Measurements from ENCODE around the gene NGEF. TPM values are rescaled to one million over a fixed set of nuclear protein-coding genes. Genes with fewer than 3 reads are reported as not detected.

The NGEF gene
- total RNA-seq, 1 experiment from 2014 or later, result 1.9 TPM

DNA sequence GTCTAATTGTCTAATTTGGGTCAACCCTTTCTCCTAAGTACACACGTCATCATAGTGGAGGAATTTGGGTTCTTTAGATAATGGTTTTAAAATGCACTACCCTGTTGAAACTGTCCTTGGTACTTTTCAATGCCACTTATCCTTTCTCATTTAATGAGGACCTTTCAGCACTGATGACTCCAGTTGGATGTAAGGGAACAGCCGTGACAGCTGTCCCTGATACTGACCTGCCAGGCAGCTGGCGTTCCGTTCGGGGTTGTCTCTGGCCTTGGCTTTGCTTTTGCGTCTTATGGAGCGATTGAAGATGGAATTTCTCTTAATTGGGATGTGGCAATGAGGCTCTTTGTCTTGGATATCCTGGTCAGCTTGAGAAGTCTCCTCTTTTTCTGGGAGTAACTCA lies 38.7 kb downstream of the NGEF start:
- Histone ChIP-seq H3K9ac (ENCODE audit: extremely low read depth, insufficient read length, low read length) (no peak overlapping the region), H3T11ph (ENCODE audit: low read length) (no peak overlapping the region), H4K20me1 (ENCODE audit: control insufficient read depth, insufficient read depth, insufficient read length) (no peaks in the 10 kb centered on the region), H4K91ac (ENCODE audit: insufficient read length, low read depth, low read length) (no peak overlapping the region), H3K9me3 (ENCODE audit: control insufficient read depth, low read depth, low read length) (no peaks in the 10 kb centered on the region), H2BK20ac (ENCODE audit: low read depth, low read length, poor library complexity, severe bottlenecking) (no peak overlapping the region), H3K79me2 (ENCODE audit: insufficient read depth, low read length) (no peaks in the 10 kb centered on the region), H3K23ac (ENCODE audit: insufficient read length, low read depth, low read length) (no peak overlapping the region), H2BK120ac (ENCODE audit: low read depth, low read length, poor library complexity, severe bottlenecking) (no peak overlapping the region), H4K5ac (ENCODE audit: insufficient read length, low read depth, low read length) (no peak overlapping the region), H3K79me1 (ENCODE audit: insufficient read depth, low read depth, low read length, poor library complexity, severe bottlenecking) (no peaks in the 10 kb centered on the region), H2AK5ac (ENCODE audit: insufficient read length, low read length) (no peak overlapping the region), H3K4ac (ENCODE audit: low read depth, low read length) (no peak overlapping the region), H3K14ac (ENCODE audit: insufficient read depth, low read length) (no peak overlapping the region), H4K8ac (replicated peaks; ENCODE audit: insufficient read length, low read depth, low read length) (no peak overlapping the region), H2BK12ac (ENCODE audit: insufficient read length, low read depth, low read length) (no peak overlapping the region), H2BK5ac (ENCODE audit: insufficient read length, low read length) (no peak overlapping the region), H3K23me2 (ENCODE audit: insufficient read length, low read depth, low read length, poor library complexity, severe bottlenecking) (no peaks in the 10 kb centered on the region), H2AFZ (ENCODE audit: low read length) (no peak overlapping the region), H3K4me1 (ENCODE audit: insufficient read depth, low read length) (no peaks in the 10 kb centered on the region), H3K18ac (ENCODE audit: insufficient read length, low read depth, low read length) (no peak overlapping the region), H2BK15ac (ENCODE audit: low read depth, low read length) (no peak overlapping the region), H3K27me3 (ENCODE audit: insufficient read depth, low read length) (no peaks in the 10 kb centered on the region), H3K4me2 (ENCODE audit: insufficient read depth, insufficient read length, low read length) (no peak overlapping the region), H3K56ac (ENCODE audit: insufficient read length, low read depth, low read length) (no peak overlapping the region), H3K27ac (ENCODE audit: insufficient read length, low read depth, low read length) (no peak overlapping the region)
- no peak for TF ChIP-seq CTCF (conservative IDR thresholded peaks at IDR 0.05)
- H3K27me3 Mint-ChIP-seq (ENCODE audit: low read depth), result peaks cover 6% of the 10 kb centered on the region
- DNase-seq, result no peak
- H3K4me1 Mint-ChIP-seq, result peaks cover 7 to 10% of the 10 kb centered on the region in 2 experiments
- H3K9me3 Mint-ChIP-seq, result no peaks in the 10 kb centered on the region
- H3K4me3 Mint-ChIP-seq, result no peak overlapping the region
- H3K27ac Mint-ChIP-seq, result no peak overlapping the region
- no CpG with 5 or more reads among the region's 7 CpGs for WGBS (ENCODE audit: extremely low coverage, insufficient read length, low lambda C conversion rate)
- H3K36me3 Mint-ChIP-seq (ENCODE audit: insufficient read depth in 1 of 3, low read depth in 3 of 3), result no peaks in the 10 kb centered on the region

Measured in H9 (cell line).